Astrocyte of the cerebellum (primary cell): ENCODE data around the gene TLX2.
"Not testable (repeated sequence)": the region's sequence is repeated elsewhere in the genome, so short reads cannot be mapped to it uniquely, and the experiment has no call there.

Experiments used
- DNase-seq: peaks from one replicate; pipeline ENCODE4 v3.0.0-alpha.2; 2011; ENCODE audit warnings: low read depth
- H3K4me3 ChIP-seq: 2 replicates; pipeline ENCODE4 v1.5.1; 2011; ENCODE audit warnings: mild to moderate bottlenecking, low read depth, low read length, moderate library complexity
- CTCF ChIP-seq: IDR thresholded peaks from 2 replicates; pipeline ENCODE4 v1.5.1; 2012; ENCODE audit warnings: low read length, low read depth, moderate library complexity, mild to moderate bottlenecking; ENCODE audit errors: missing control alignments
- in situ Hi-C: cut with HindIII; loops from 2 replicates; pipeline ENCODE4 v1.10.0; 2017; ENCODE audit warnings: low sequenced_read_pairs

The TLX2 gene

DNA sequence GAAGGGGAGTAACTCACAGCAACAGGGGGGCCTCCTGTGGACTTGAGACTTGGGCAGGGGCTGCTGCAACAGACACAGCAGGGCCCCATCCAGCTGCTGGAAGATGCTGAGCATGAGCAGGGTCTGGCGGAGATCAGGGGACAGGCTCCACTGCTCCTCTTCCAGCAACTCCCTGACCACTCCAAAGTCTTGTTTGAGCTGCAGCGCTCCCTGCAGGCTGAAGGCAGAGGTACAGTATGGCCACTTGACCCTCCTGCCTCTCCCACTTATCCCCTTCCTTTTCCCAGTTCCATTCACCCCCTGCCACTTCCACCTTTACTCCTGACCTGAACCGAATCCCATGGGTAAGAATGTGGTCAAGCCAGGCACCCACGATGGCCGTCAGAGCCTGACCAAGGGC, 39.4 kb upstream of the TLX2 start:
- no peak overlapping the region for H3K4me3 ChIP-seq
- DNase-seq, result no peak
- TF ChIP-seq CTCF, result peak; percentile 17
- in situ Hi-C loops, result no loop called here

DNA sequence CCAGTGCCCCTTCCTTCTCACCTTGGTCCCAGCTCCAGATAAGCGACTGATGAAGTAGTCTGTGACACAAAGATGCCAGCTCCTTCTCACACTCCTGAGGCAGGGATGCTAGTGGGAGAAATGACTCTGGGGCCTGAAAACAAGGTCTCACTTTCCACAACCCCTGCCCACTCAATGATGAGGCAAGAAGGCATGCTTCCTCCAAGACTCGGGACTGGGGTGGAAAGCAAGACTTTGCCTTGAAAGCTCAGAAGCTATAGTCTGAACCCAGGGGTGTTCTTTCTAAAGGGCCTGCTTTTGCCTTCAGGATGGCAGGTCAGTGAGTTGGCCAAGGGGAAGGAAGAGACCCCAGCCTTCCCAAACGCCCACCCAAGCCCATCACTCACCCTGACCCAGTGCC, 32.8 kb upstream of the TLX2 start:
- peak overlapping the region; percentile 94 for H3K4me3 ChIP-seq
- in situ Hi-C loops, result no loop called here
- DNase-seq, result no peak
- no peak for TF ChIP-seq CTCF

- DNase-seq, result no peak
- H3K4me3 ChIP-seq, result peak overlapping the region; percentile 94
- no peak for TF ChIP-seq CTCF
- in situ Hi-C loops, result no loop called here
These were observed 32.1 kb upstream of the TLX2 start for GRCh38 chr2:74481961-74482800.

- peak within 1 kb of the TSS; percentile 94 for H3K4me3 ChIP-seq
- TF ChIP-seq CTCF, result peak; percentile 92
These were observed 31.2 kb upstream of the TLX2 start, which contains the start of the genes CCDC142 and TTC31 for GRCh38 chr2:74482801-74483674. Gene CCDC142, minus strand, starts transcription at chr2:74482998. Its CDS starts 161 bp downstream, at chr2:74482837. Gene TTC31, plus strand, starts transcription at chr2:74483081. Its CDS starts 15 bp downstream, at chr2:74483096.

DNA sequence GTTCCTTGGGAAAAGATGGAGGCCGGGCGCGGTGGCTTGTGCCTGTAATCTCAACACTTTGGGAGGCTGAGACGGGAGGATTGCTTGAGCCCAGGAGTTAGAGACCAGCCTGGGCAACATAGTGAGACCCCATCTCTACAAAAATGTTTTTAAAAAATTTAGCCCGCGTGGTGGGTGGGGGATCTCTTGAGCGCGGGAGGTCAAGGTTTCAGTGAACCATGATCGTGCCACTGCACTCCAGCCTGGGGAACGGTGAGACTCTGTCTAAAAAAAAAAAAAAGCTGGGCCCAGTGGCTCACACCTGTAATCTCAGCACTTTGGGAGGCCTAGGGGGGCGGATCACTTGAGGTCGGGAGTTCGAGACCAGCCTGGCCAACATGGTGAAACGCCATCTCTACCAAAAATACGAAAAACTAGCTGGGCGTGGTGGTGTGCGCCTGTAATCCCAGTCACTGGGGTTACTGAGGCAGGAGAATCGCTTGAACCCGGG, 30.5 kb upstream of the TLX2 start:
- DNase-seq, in situ Hi-C loops: not testable (repeated sequence)
- peak overlapping the region; percentile 94 for H3K4me3 ChIP-seq

More at GRCh38 chr2:74482801-74483674, 31.2 kb upstream of the TLX2 start, which contains the start of the genes CCDC142 and TTC31:
- in situ Hi-C loops, result no loop called here
- DNase-seq, result peak; percentile 87

DNA sequence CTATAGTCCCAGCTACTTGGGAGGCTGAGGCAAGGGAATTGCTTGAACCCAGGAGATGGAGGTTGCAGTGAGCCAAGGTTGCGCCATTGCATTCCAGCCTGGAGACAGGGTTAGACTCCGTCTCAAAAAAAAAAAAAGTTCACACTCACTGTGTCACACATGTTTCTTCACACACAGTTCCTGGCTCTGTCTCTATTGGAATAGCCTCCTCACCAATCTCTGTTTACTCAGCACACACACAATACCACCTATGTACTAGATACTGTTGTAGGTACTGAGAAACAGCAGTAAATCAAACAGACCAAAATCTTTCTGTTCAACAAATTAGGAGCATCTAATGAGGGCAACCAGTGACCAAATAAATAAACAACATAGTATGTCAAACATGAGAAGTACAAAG, 28.1 kb upstream of the TLX2 start:
- DNase-seq, result no peak
- in situ Hi-C loops, result no loop called here
- H3K4me3 ChIP-seq, result no peak overlapping the region
- no peak for TF ChIP-seq CTCF
